GM19025 (cell line): ENCODE measurements around the gene KIAA1217.
"Not testable (repeated sequence)": the region's sequence is repeated elsewhere in the genome, so short reads cannot be mapped to it uniquely, and the experiment has no call there.

Experiments
- ATAC-seq: cut with Tn5 transposase; IDR thresholded peaks from one replicate; pipeline ENCODE4 v1.9.1; 2021; ENCODE audit warnings: mild to moderate bottlenecking, low read depth, moderate library complexity; ENCODE audit not compliant: unreplicated experiment

The KIAA1217 gene

DNA sequence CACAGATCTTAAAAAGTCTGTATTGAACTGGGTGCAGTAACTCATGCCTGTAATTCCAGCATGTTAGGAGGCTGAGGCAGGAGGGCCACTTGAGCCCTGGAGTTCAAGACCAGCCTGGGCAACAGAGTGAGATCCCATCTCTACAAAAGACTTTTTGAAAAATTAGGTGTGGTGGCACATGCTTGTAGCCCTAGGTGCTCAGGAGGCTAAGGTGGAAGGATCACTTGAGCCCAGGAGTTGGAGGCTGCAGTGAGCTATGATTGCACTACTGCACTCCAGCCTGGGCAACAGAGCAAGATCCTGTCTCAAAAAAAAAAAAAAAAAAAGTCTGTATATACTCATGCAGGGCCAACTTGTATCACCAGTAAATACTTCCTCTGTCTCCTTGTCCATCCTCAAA is 273.8 kb downstream of the KIAA1217 start:
- ATAC-seq = not testable (repeated sequence)

DNA sequence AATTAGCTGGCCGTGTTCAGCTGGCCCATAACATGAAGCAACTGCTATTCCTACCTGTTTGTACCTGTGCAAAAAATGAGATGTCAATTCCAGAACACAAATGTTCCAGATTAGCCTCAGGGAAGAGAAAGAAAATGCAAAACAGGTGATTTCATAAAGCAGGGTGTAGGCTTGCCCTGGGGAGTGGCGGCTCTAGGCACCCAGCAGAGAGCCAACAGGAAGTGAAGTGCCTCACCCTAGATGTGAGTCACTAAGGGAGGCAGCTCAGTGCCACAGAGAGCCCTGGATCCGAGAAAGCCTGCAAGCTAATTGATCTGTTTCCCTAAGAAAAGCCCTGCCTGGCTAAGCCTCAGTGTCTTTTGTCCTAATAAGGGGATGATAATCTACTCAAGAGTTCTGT is 274.8 kb downstream of the KIAA1217 start:
- peak; percentile 83 for ATAC-seq

DNA sequence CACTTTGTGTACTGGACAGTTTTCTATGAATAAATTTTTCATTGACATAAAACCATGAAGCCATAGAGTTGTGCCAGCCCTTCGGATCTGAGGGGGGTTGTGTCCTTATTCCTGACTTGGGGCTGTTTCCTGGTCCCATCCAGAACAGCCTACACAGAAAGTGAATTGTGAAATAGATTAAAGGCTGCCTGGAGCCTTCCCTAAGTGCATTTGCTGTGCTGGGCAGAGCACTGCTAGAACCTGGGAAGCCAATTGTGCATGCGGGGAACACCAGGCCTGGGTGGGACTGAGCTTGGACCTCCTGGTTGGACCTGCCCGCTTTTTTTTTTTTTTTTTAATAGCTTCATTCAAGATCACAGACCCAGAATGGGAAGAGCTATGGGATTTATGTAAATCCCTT is 275.8 kb downstream of the KIAA1217 start:
- no peak for ATAC-seq

DNA sequence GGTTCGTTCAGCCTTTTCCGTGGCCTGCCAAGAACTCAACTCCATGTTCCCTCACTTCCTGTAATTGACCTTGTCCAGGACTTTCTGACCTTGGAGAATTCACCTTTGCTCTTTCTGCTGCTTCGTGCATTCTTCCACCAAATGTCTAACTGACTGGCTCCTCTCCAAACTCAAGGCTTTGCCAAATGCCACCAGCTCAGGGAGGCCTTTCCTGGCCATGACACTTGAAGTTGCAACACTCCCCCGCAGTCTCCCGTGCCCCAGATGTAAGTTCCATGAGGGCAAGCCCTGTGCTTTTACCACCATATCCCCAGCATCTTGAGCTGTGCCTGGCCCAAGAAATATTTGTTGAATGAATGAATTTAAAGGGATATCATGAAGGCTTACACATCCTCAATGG is 276.4 kb downstream of the KIAA1217 start:
- ATAC-seq = no peak

DNA sequence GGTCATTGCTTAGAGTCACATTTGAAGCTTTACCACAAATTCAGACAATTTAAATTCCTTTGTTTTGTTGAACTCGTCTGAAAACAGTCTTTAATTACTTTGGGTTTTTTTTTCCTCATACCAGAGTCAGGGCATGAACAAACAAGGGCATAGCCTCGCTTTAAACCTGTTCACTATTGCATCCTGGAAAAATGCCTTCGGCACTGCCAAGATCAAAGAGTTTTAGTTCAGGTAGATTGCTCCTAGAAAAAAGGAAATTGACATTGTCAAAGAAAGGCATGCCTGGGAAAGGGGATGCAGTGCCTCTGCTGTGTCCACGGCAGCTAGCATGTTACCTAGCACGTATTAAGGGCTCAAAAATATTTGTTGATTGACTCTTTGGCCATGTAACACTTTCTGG is 279.7 kb downstream of the KIAA1217 start:
- ATAC-seq = no peak

DNA sequence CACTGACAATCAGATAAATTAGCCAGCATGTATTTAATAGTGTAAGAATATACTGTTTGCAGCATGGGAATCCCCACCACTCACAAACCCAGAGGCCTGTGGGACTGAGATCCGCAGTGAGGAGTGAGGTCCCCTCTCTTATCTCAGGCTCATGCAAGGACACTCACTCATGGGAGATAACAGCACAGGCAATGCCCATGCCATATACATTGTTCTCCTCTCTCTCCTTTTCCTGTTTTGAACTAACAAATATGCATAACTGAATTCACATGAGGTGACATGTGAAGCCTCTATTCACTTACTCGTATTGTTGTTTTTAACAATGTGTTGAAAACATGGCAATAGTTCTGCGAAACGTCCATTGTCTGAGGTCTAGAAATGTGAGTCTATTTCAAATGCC is 284.2 kb downstream of the KIAA1217 start:
- ATAC-seq = no peak

DNA sequence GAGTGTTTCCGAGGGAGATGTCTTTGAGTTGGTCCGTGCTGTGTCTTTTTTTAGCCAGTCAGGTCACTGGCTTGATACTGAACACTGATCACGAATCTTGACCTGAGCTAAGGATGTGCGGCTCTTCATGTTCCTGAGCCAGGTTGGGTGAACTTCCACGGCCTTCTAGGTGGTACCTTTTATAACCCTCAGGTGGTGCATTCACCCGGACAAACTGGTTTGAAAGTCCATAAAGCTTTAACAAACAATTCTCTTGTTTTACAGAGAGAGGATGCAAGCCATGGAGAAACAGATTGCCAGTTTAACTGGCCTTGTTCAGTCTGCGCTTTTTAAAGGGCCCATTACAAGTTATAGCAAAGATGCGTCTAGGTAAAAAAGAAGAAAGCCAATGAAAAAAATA is 285.3 kb downstream of the KIAA1217 start:
- no peak for ATAC-seq

DNA sequence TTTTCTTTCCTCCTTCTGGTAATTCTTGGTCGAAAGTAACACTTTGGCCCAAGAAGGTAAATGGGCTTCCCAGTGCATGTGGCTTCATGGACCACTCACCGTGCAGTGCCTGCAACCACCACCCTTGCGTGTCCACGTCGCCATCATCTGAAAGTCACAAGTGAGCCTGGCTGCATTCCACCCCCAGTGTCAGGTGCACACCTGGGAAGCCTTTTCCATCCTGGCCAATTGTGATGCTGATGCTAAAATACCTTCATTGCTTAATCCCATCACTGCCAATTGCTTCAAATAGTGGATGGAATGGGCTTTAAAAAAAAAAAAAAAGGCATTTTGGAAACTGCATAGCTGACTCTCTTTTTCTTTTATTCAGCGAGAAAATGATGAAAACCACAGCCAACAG is 285.8 kb downstream of the KIAA1217 start:
- ATAC-seq = no peak

DNA sequence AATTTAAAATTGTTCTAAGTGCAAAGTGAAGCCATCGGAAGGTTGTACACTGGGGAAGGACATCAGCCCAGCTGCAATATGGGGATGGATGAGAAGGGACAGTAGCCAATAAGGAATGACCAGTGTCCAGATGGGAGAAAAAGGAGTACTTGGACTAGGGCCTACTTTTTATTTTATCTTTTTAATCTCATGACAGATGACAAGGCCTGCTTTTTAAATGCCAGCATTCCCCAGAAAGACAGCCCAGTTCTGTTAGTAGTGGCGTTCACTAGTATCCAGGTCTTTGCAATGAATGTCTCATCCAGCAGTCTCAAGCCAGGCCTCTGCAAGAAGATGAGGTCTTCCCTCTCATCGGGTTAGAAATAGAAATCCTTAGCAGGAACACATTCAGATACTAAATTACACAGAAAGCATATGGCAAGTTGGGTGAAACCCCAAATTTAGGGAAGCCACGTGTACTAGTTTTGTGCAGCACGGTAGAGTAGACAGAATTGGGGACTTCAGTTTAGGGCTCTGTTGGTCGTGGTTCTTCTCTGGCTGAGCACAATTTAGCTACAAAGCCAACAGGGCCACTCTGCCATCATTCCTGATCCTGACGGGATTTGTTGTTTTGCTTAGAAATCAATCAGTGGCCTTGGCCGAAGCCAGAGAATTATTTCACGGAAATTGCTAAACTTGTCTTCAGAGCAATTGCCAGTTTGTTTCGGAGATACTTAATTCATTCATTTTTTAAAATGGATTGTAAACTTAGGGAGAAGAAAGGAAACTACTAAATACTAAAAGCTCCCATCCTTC is 286.9 kb downstream of the KIAA1217 start:
- ATAC-seq = no peak

DNA sequence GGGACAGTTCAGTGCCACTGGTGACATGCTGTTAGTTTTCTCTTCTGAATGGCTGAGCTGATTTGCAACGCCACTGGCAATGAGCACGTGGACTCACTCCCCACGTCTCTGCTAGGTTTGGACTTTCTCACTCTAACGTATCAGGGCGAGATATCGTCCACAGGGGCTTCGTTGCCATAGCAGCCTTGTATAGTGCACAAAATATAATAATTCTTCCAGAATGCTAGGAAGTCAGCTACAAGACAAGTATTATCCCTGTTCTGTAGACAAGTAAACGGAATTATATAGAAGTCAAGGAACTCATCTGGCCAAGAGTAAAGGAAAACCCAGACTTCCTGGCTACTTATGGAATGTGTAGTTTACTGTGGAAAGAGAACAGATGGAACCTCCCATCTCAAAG is 288.0 kb downstream of the KIAA1217 start:
- no peak for ATAC-seq

DNA sequence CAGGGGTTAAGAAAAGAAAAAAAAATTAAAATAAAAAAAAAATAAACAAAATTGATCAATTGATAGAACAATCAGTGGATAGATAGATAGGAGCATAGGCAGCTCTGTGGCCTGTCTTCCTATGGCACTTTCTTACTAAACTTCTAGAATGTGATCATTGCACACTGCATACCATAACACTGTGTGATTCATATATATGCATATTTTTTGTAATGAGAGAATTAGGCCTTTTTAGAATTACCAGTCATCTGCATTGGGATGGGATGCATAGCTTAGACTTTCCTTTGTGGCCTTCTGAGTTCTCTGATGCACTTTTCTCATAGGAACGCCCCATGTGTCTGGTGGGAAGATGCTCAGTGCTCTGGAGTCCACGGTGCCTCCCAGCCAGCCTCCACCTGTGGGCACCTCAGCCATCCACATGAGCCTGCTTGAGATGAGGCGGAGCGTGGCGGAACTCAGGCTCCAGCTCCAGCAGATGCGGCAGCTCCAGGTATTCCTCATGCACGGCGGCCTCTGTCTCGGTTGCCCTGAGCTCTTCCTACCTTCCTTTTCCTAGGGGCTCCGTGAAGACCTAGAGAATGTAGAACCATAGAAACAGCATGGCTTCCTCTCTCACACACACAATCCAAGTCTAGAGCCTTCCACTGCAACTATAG is 292.2 kb downstream of the KIAA1217 start:
- ATAC-seq = no peak

DNA sequence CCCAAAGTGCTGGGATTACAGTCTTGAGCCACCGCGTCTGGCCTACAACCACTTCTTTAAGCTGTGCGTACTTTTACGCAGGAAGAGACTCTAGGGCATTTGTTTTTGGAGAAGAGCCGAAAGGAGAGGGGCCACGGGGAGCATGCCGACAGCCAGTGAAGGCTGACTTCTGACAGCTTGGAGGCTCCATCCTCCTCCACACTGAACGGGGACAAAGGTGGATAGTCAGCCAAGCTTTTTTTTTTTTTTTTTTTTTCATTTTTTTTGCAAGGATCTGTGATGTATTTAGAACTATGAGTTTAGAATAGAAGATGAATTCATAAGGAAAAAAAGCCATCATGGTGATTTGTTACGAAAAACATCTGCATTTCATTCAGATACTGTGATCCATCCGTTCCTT is 293.1 kb downstream of the KIAA1217 start:
- no peak for ATAC-seq

DNA sequence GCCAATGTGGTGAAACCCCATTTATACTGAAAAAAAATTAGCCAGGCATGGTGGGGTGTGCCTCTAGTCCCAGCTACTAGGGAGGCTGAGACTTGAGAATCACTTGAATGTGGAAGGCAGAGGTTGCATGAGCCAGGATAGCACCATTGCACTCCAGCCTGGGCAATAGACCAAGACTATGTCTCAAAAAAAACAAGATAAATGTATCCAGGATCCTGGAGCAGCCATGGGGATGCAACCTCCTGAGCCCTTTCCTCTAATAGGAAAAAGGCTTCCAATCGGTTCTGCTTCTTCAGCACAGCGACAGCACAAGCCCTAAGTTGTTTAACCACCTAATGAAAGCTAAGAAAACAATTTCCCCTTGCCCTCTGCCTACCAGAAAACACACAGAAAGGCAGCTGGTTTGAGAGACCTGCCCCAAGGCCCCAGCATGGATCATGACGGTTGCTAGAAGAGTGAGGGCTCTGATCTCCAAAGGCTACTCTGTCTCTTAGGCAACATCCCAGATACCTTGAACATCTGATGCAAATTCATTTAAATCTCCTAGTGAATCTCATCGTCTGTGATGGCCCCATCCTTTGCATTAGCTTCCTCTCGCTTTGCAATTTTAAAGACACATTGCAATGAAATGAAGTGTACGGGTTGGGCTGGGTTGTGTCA is 294.0 kb downstream of the KIAA1217 start:
- ATAC-seq = no peak

DNA sequence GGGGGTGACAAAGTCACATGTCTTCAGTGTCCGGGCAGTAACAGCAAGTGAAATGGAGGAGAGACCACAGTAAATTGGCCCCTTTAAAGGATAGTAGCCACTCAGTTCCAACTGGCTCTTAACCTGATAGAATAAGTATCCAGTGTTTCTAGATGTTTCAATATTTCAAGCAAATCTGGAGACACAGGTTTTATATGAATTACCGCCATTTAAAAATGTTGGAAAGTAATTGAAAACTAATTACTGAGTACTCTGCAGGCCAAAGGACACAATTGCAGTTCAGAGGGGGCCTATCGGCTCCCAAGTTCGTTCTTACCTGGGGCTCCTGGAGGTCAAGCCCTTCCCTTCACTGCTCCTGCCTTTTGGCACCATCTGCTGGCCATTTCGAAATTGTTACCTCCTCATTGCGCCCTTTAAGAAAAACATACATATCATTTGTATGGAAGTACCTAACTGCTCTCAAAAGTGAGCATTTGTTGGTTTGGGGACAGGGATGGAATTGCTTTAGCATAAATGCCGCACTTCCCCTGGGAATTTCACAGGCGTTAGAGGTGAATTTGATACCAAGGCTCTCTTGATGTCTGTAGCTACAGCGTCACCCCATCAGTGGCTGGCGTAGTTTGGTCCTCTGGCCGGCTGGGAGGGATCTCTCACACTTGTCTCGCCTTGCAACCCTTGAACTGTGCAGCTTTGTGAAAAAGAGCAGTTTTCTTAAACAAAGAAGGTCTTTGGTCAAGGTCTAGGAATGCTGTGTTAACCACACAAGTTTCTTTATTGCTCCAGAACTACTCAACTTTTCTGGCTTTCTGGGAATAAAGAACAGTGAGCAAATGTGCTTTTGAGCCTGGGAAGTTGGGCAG is 294.8 kb downstream of the KIAA1217 start:
- ATAC-seq = peak; percentile 67

DNA sequence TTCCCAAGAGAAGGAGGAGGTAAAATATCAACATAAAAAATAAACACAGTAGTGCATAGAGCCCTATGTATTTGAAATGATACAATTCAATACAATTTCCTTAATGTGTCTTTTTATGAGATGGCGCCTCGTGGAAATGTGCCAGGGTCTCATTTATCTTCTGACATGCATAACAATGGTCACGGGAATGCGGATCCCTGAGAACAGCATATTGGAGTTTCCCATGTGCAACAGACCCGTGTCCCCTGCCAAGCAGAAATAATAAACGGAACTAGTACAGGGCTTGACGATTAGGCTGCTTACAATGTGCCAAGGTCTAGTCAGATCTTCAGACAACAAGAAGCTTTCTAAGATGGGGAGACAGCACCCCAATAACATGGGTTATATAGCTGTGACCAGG is 296.8 kb downstream of the KIAA1217 start:
- ATAC-seq = no peak

DNA sequence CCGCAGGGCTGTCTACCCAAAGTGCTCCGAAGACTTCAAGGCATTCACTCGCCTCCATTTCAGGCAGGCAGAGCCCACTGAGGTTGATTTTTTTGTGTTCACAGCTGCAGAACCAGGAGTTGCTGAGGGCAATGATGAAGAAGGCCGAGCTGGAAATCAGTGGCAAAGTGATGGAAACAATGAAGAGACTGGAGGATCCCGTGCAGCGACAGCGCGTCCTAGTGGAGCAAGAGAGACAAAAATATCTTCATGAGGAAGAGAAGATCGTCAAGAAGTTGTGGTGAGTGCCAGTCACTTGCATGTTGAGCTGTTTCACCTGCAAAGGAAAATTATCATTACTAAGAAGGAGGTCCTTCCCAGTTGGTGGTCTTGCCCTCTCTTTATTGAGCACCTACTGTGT is 304.2 kb downstream of the KIAA1217 start:
- ATAC-seq = no peak

DNA sequence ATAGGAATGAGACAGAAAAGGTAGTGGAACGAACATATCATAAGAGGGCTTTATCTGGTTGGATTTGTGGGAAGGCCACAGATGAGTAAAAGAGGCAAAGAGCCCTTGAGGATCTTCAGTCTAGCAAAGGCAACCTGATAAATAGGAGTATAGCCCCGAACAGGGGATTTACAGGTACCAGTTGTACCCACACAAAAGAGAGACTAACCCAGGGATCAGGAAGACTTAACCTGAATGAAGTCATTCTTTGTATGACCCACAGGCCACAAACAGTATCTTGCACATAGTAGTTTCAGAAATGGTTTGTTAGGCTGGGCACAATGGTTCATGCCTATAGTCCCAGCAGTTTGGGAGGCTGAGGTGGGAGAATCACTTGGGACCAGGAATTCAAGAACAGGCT is 306.5 kb downstream of the KIAA1217 start:
- no peak for ATAC-seq

DNA sequence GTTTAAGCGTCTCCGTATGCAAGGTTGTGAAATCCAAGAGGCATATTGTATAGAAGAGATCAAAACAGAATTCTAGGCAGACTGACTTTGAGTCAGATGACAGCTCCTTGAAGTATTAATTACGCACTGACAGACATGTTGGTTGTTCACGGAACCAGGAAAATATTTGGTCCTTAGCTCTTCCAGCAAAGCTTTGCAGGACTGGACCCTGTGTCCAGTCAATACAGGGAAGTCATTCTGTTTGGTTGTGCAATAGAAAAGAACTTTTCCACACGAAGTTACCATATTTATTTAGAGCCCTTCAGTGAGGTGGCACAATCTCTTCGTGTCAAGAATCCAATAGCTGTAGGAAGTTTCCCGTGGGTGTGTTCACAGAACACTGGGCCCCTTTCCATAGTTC is 309.5 kb downstream of the KIAA1217 start:
- ATAC-seq = no peak

DNA sequence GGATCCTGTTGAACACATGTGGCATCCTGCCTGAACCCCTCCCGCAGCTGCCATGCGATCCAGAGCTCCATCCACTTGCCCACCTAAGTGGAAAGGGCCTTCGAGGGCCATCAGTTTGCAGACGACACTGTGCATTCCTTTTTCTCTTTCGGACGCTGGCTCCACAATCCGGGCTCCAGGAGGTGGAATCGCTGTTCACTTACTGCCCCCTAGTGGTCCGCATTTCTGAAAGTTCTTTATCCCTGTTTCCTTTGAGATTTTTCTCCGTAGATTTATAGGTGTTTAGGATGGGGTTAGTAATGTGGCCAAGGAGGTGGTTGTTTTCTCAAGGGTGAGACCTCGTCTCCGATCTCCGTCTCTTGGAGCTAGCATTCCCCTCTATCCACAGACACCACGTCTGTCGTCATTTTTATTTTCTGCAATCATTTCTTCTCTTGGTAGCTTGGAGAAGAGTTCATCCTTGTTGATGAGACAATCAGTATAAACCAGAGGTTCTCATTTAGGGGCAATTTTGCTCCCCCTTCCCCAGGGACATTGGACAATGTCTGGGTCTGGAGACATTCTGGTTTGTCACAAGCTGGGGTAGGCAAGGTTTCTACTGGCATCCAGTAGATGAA is 310.2 kb downstream of the KIAA1217 start:
- ATAC-seq = no peak

DNA sequence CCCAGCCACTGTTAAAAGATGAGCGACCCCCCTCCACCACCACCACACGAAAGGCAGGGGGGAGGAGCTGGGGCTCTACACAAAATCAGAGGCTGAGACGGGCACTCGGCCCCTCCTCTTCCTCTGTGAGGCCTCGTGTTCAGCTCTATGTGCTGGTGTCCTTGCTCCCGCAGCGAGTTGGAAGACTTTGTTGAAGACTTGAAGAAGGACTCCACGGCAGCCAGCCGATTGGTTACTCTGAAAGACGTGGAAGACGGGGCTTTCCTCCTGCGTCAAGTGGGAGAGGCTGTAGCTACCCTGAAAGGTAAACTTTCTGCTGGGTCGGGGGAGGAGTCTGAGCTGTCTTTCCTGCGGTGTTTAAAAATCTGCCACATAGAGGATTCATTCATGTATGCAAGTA is 311.0 kb downstream of the KIAA1217 start:
- no peak for ATAC-seq
